ENCODE results near the gene LLPH. TPM values are rescaled to one million over a fixed set of nuclear protein-coding genes. Genes with fewer than 3 reads are reported as not detected.

The LLPH gene
- total RNA-seq (2013): 28.3 TPM
- polyA plus RNA-seq (10 to 100 TPM in 2 of 3 donors, 1 to 10 TPM in 1; 3.1 to 44.0 (median 33.4) TPM), polyA minus RNA-seq (1.2 and 1.5 TPM in 2 replicates), total RNA-seq (10.1 to 26.8 (median 14.0) reads per million in 11 experiments)

GRCh38 chr12:66130267-66131066 lies at the start of gene LLPH:
Gene LLPH, minus strand, starts transcription at chr12:66130750. Its CDS starts 1,644 bp downstream, at chr12:66129106.
- Histone ChIP-seq H3K4me2 (replicated peaks; ENCODE audit: extremely low read depth, low read length, poor library complexity, severe bottlenecking) (peak within 1 kb of the TSS; percentile 89), H3K27ac (ENCODE audit: low read depth in 1 of 2, low read length in 2 of 2) (peak within 1 kb of the TSS; percentile 66 to 94), H3K79me2 (ENCODE audit: insufficient read depth, low read length) (peaks cover 81% of the 10 kb centered on the region), H3K9ac (ENCODE audit: insufficient read depth, low read length, poor library complexity, severe bottlenecking) (peak within 1 kb of the TSS; percentile 84), H4K20me1 (ENCODE audit: insufficient read depth, low read length) (peaks cover 14% of the 10 kb centered on the region), H3K36me3 (replicated peaks in 1 of 2; ENCODE audit: control insufficient read depth in 1 of 2, insufficient read depth in 2 of 2, low read length in 2 of 2) (peaks cover 27 to 32% of the 10 kb centered on the region in 2 donors), H3K4me3 (replicated peaks in 1 of 3; ENCODE audit: low read depth in 2 of 3, low read length in 3 of 3) (peak within 1 kb of the TSS; percentile 65 to 94 (median 81)), H3K4me1 (ENCODE audit: control insufficient read depth in 1 of 2, insufficient read depth in 2 of 2, low read length in 2 of 2) (peaks cover 21 to 47% of the 10 kb centered on the region in 2 donors), H2AFZ (ENCODE audit: insufficient read depth, low read depth, low read length, poor library complexity, severe bottlenecking) (peak within 1 kb of the TSS; percentile 92), H3K27me3 (ENCODE audit: control insufficient read depth in 2 of 2, insufficient read depth in 2 of 2, low read length in 2 of 2) (no peaks in the 10 kb centered on the region), H3K9me3 (replicated peaks in 1 of 2; ENCODE audit: control insufficient read depth in 1 of 2, insufficient read depth in 1 of 2, low read length in 2 of 2) (no peaks in the 10 kb centered on the region)
- DNase-seq: peak; percentile 81 to 83 (median 83)
- Mint-ChIP-seq H3K27ac (peak within 1 kb of the TSS; percentile 94 to 98 (median 97)), H3K36me3 (peaks cover 32 to 41% of the 10 kb centered on the region in 2 donors), H3K27me3 (ENCODE audit: low read depth in 3 of 3) (peaks cover 0 to 2% (median 0%) of the 10 kb centered on the region in 3 donors), H3K4me1 (peaks cover 49% of the 10 kb centered on the region), H3K9me3 (no peaks in the 10 kb centered on the region), H3K4me3 (peak within 1 kb of the TSS; percentile 98 to 99)
- TF ChIP-seq, protein P1, sequence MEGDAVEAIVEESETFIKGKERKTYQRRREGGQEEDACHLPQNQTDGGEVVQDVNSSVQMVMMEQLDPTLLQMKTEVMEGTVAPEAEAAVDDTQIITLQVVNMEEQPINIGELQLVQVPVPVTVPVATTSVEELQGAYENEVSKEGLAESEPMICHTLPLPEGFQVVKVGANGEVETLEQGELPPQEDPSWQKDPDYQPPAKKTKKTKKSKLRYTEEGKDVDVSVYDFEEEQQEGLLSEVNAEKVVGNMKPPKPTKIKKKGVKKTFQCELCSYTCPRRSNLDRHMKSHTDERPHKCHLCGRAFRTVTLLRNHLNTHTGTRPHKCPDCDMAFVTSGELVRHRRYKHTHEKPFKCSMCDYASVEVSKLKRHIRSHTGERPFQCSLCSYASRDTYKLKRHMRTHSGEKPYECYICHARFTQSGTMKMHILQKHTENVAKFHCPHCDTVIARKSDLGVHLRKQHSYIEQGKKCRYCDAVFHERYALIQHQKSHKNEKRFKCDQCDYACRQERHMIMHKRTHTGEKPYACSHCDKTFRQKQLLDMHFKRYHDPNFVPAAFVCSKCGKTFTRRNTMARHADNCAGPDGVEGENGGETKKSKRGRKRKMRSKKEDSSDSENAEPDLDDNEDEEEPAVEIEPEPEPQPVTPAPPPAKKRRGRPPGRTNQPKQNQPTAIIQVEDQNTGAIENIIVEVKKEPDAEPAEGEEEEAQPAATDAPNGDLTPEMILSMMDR (IDR thresholded peaks at IDR 0.05): no peak
- intact Hi-C loops (cut with micrococcal nuclease): no loop called here
- WGBS (ENCODE audit: insufficient coverage): 0% methylated on average over 46 of the region's 49 CpGs

DNA sequence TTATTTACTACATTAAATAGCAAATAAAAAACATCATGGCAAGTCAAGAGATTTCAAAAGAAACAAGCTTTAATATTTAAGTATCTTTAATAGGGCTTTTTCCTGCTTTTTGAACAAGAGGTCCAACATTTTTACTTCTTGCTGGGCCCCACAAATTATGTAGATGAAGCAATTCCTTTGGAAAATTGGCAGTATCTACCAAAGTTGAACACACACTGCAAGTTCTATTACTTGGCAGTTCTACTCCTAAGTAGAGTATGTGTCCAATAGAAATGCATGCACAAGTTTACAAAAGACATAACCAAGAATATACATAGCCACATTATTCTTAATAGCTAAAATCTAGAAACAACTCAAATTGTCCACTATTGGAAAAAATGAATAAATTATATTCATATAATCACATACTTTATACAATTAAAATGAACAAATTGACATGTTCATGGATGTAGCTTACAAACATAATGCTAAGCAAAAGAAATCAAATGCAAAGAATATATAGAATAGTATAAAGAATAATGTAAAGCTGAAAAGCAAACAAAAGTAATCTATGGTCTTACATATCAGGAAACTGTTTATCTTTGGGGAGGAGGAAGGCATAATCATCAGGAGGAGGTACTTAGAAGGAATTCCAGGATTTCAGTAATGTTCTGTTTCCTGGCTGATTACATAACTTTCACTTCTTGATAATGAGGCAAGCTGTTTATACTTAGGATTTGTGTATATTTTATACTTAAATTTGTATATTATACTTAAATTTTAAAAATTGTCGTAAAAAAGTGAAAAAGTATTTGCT lies 45.8 kb upstream of the LLPH start:
- H3K27me3 ChIP-seq (ENCODE audit: control insufficient read depth in 2 of 2, insufficient read depth in 2 of 2, low read length in 2 of 2): no peaks in the 10 kb centered on the region
- H3K4me3 Mint-ChIP-seq: no peak overlapping the region
- peaks cover 0 to 2% (median 0%) of the 10 kb centered on the region in 7 donors for H3K9me3 Mint-ChIP-seq
- H3K27ac Mint-ChIP-seq: peak overlapping the region in 1 of 7 donors; percentile 46
- DNase-seq: peak in 2 of 3 donors; percentile 45 to 67
- no peak overlapping the region for H3K27ac ChIP-seq (ENCODE audit: low read depth in 1 of 2, low read length in 2 of 2)
- H3K9me3 ChIP-seq (replicated peaks in 1 of 2; ENCODE audit: control insufficient read depth in 1 of 2, insufficient read depth in 1 of 2, low read length in 2 of 2): no peaks in the 10 kb centered on the region
- H3K36me3 ChIP-seq (replicated peaks in 1 of 2; ENCODE audit: control insufficient read depth in 1 of 2, insufficient read depth in 2 of 2, low read length in 2 of 2): no peaks in the 10 kb centered on the region
- no peak overlapping the region for H3K4me3 ChIP-seq (replicated peaks in 1 of 3; ENCODE audit: low read depth in 2 of 3, low read length in 3 of 3)
- H3K4me2 ChIP-seq (replicated peaks; ENCODE audit: extremely low read depth, low read length, poor library complexity, severe bottlenecking): no peak overlapping the region
- peaks cover 32% of the 10 kb centered on the region for H3K4me1 Mint-ChIP-seq
- H3K79me2 ChIP-seq (ENCODE audit: insufficient read depth, low read length): peaks cover 6% of the 10 kb centered on the region
- H3K4me1 ChIP-seq (ENCODE audit: control insufficient read depth in 1 of 2, insufficient read depth in 2 of 2, low read length in 2 of 2): peaks cover 33 to 44% of the 10 kb centered on the region in 2 donors
- no peaks in the 10 kb centered on the region for H4K20me1 ChIP-seq (ENCODE audit: insufficient read depth, low read length)
- H3K36me3 Mint-ChIP-seq: no peaks in the 10 kb centered on the region
- intact Hi-C loops (cut with micrococcal nuclease): no loop called here
- TF ChIP-seq, protein P1 (IDR thresholded peaks at IDR 0.05): no peak
- no peaks in the 10 kb centered on the region for H3K27me3 Mint-ChIP-seq (ENCODE audit: low read depth in 3 of 3)
- no peak overlapping the region for H3K9ac ChIP-seq (ENCODE audit: insufficient read depth, low read length, poor library complexity, severe bottlenecking)
- WGBS (ENCODE audit: insufficient coverage): no CpG with 5 or more reads among the region's 1 CpG
- no peak overlapping the region for H2AFZ ChIP-seq (ENCODE audit: insufficient read depth, low read depth, low read length, poor library complexity, severe bottlenecking)

Measured in CD14-positive monocyte (primary cell).